GM12878 (cell line): ENCODE data around the gene TXNDC12. TPM values are rescaled to one million over a fixed set of nuclear protein-coding genes. Genes with fewer than 3 reads are reported as not detected.

ENCODE experiments used
- BHLHE40 ChIP-seq, 2 experiments: fragments of 450-650 bp in 1 of 2; IDR thresholded peaks; 2 replicates each; pipeline ENCODE4 v1.6.1; 2011 to 2017; ENCODE audit warnings: low read depth in 2 of 2, borderline replicate concordance in 1 of 2, improper control_type of control experiment in 1 of 2, low read length in 1 of 2, mild to moderate bottlenecking in 1 of 2
- CBFB ChIP-seq: IDR thresholded peaks from 2 replicates; pipeline ENCODE4 v1.6.1; 2016; ENCODE audit warnings: antibody characterized with exemption, low read depth
- EGR1 ChIP-seq, 2 experiments: IDR thresholded peaks; 1 replicate in 1 of 2; 2 replicates in 1 of 2; pipeline ENCODE4 v1.6.1; 2011 to 2012; ENCODE audit warnings: low read depth in 2 of 2, low read length in 2 of 2, borderline replicate concordance in 1 of 2, mild to moderate bottlenecking in 1 of 2, moderate library complexity in 1 of 2
- IRF4 ChIP-seq: IDR thresholded peaks from 2 replicates; pipeline ENCODE4 v1.6.1; 2011; ENCODE audit warnings: low read depth, low read length
- KLF5 ChIP-seq: fragments of 450-650 bp; IDR thresholded peaks from 2 replicates; pipeline ENCODE4 v1.6.1; 2014; ENCODE audit warnings: mild to moderate bottlenecking; ENCODE audit not compliant: partially characterized antibody
- MLLT1 ChIP-seq: fragments of 450-650 bp; IDR thresholded peaks from 2 replicates; pipeline ENCODE4 v1.6.1; 2016; ENCODE audit warnings: mild to moderate bottlenecking
- NR2C1 ChIP-seq: fragments of 450-650 bp; IDR thresholded peaks from 2 replicates; pipeline ENCODE4 v1.6.1; 2017; ENCODE audit warnings: antibody characterized with exemption, mild to moderate bottlenecking, moderate library complexity
- PBX3 ChIP-seq: IDR thresholded peaks from 2 replicates; pipeline ENCODE4 v1.6.1; 2011; ENCODE audit warnings: mild to moderate bottlenecking, low read depth, low read length, moderate library complexity; ENCODE audit not compliant: insufficient replicate concordance
- RCOR1 ChIP-seq: conservative IDR thresholded peaks from 2 replicates; pipeline ENCODE4 v1.6.1; 2012; ENCODE audit warnings: low read depth, low read length, improper control_type of control experiment
- SP1 ChIP-seq: IDR thresholded peaks from one replicate; pipeline ENCODE4 v1.6.1; 2011; ENCODE audit warnings: low read depth, low read length
- ZBTB4 ChIP-seq: fragments of 450-650 bp; formaldehyde crosslinking; IDR thresholded peaks from 2 replicates; pipeline ENCODE4 v1.4.0; 2022; ENCODE audit warnings: mild to moderate bottlenecking, moderate library complexity
- ZNF217 ChIP-seq: fragments of 450-650 bp; IDR thresholded peaks from 2 replicates; pipeline ENCODE4 v1.6.1; 2017; ENCODE audit warnings: antibody characterized with exemption, mild to moderate bottlenecking
- polyA plus RNA-seq, 11 experiments: library from polyadenylated mRNA; depleted of rRNA in 4 of 11; unstranded in 6 of 11; stranded (reverse) in 5 of 11; fragments of >200 nt; fragmentation: Nextera tagmentation in 4 of 11; fragmentation: Illumina TruSeq in 1 of 11; extraction: Ambion mirVana in 4 of 11; extraction: Trizol in 1 of 11; gene quantifications; 1 replicate in 1 of 11; 2 replicates in 10 of 11; pipeline versions ENCODE4 v1.2.1 to v1.2.3, GENCODE V29; 2011 to 2016; ENCODE audit warnings: inconsistent platforms in 2 of 11, missing spikeins in 2 of 11, low read depth in 1 of 11
- total RNA-seq, 4 experiments: library from RNA; depleted of rRNA in 3 of 4; stranded (reverse); fragments of >200 nt in 3 of 4; fragmentation: Illumina TruSeq in 1 of 4; extraction: Trizol in 1 of 4; gene quantifications; 2 replicates each; pipeline versions ENCODE4 v1.2.1 to v1.2.3, GENCODE V29; 2013 to 2021
- TF ChIP-seq, protein P1 (sequence below): fragments of 450-650 bp; IDR thresholded peaks from 2 replicates; pipeline ENCODE4 v1.6.1; 2017; ENCODE audit warnings: mild to moderate bottlenecking, moderate library complexity

The TXNDC12 gene
- total and polyA plus RNA-seq, 10 of the 15 experiments (the other 5 are each of a cell fraction or from before 2014, with no cell fraction given): 6.7 to 41.7 (median 17.7) TPM

GRCh38 chr1:52032785-52033131, 22.2 kb downstream of the TXNDC12 start (continued):
- TF ChIP-seq, protein P1, sequence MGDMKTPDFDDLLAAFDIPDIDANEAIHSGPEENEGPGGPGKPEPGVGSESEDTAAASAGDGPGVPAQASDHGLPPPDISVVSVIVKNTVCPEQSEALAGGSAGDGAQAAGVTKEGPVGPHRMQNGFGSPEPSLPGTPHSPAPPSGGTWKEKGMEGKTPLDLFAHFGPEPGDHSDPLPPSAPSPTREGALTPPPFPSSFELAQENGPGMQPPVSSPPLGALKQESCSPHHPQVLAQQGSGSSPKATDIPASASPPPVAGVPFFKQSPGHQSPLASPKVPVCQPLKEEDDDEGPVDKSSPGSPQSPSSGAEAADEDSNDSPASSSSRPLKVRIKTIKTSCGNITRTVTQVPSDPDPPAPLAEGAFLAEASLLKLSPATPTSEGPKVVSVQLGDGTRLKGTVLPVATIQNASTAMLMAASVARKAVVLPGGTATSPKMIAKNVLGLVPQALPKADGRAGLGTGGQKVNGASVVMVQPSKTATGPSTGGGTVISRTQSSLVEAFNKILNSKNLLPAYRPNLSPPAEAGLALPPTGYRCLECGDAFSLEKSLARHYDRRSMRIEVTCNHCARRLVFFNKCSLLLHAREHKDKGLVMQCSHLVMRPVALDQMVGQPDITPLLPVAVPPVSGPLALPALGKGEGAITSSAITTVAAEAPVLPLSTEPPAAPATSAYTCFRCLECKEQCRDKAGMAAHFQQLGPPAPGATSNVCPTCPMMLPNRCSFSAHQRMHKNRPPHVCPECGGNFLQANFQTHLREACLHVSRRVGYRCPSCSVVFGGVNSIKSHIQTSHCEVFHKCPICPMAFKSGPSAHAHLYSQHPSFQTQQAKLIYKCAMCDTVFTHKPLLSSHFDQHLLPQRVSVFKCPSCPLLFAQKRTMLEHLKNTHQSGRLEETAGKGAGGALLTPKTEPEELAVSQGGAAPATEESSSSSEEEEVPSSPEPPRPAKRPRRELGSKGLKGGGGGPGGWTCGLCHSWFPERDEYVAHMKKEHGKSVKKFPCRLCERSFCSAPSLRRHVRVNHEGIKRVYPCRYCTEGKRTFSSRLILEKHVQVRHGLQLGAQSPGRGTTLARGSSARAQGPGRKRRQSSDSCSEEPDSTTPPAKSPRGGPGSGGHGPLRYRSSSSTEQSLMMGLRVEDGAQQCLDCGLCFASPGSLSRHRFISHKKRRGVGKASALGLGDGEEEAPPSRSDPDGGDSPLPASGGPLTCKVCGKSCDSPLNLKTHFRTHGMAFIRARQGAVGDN: no peak
- TF ChIP-seq SP1 (no peak), NR2C1 (no peak), EGR1 (IDR thresholded peaks at IDR 0.05; ENCODE audit: borderline replicate concordance in 1 of 2, low read depth in 2 of 2, low read length in 2 of 2) (no peak), MLLT1 (0 out of 2 replicates have a peak, but pooled peaks have one; percentile 29), PBX3 (no peak), RCOR1 (no peak), ZBTB4 (CRISPR knock-in tag) (no peak), ZNF217 (no peak), CBFB (0 out of 2 replicates have a peak, but pooled peaks have one; percentile 12), IRF4 (no peak), BHLHE40 (IDR thresholded peaks at IDR 0.05; ENCODE audit: borderline replicate concordance in 1 of 2, low read depth in 2 of 2, low read length in 1 of 2) (peak; percentile 87 to 91), KLF5 (no peak)
